Neutrophil (primary cell): Measurements from ENCODE around the gene KCTD10.

Source experiments
- H3K27ac ChIP-seq: fragments of 200-600 bp; sonication (generic); 2 replicates; pipeline ENCODE4 v1.5.1; 2016; ENCODE audit warnings: mild to moderate bottlenecking, moderate library complexity
- H3K27me3 ChIP-seq: fragments of 200-600 bp; sonication (generic); 2 replicates; pipeline ENCODE4 v1.6.0; 2016; ENCODE audit warnings: mild to moderate bottlenecking
- H3K36me3 ChIP-seq: fragments of 200-600 bp; sonication (generic); 2 replicates; pipeline ENCODE4 v1.5.1; 2017
- H3K4me1 ChIP-seq, 2 experiments: fragments of 200-600 bp in 1 of 2; sonication (generic) in 1 of 2; 1 replicate in 1 of 2; 2 replicates in 1 of 2; pipeline versions ENCODE4 v1.5.1 to v1.6.1; 2013 to 2016; ENCODE audit warnings: low read depth in 1 of 2, low read length in 1 of 2, mild to moderate bottlenecking in 1 of 2, moderate library complexity in 1 of 2; ENCODE audit not compliant: control insufficient read depth in 1 of 2, insufficient read depth in 1 of 2
- H3K4me3 ChIP-seq, 2 experiments: fragments of 200-600 bp in 1 of 2; sonication (generic) in 1 of 2; 1 replicate in 1 of 2; 2 replicates in 1 of 2; pipeline ENCODE4 v1.5.1; 2013 to 2016; ENCODE audit warnings: low read depth in 1 of 2, low read length in 1 of 2, mild to moderate bottlenecking in 1 of 2, moderate library complexity in 1 of 2
- H3K9me3 ChIP-seq: fragments of 200-600 bp; sonication (generic); 2 replicates; pipeline ENCODE4 v1.5.1; 2016
- CTCF ChIP-seq: fragments of 200-600 bp; sonication (generic); IDR thresholded peaks from 2 replicates; pipeline ENCODE4 v1.5.1; 2016; ENCODE audit warnings: antibody characterized with exemption

KCTD10 gene

DNA sequence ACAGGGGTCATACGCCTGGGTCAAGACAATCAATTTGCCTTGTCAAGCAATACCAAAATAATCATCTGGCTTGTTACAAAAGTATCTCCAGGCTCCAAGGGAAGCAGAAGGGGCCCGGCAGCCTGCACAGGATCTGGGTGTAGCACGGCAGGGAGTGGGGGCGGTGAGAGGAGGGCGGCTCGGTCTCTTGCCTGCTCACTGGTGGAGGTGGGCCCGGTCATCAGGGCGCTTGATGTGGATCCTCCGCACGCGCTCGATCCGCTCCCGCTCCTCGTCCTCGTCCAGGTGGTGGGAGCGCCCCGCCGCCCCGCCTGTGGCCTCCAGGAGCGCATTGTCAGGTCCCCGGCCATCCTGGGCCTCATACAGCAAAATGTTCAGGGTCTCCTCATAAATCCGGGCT lies 25.7 kb downstream of the KCTD10 start:
- Histone ChIP-seq H3K36me3 (peaks cover 97% of the 10 kb centered on the region), H3K4me3 (no peak overlapping the region), H3K27ac (no peak overlapping the region), H3K27me3 (no peaks in the 10 kb centered on the region), H3K4me1 (no peaks in the 10 kb centered on the region), H3K9me3 (no peaks in the 10 kb centered on the region)
- TF ChIP-seq CTCF = no peak

DNA sequence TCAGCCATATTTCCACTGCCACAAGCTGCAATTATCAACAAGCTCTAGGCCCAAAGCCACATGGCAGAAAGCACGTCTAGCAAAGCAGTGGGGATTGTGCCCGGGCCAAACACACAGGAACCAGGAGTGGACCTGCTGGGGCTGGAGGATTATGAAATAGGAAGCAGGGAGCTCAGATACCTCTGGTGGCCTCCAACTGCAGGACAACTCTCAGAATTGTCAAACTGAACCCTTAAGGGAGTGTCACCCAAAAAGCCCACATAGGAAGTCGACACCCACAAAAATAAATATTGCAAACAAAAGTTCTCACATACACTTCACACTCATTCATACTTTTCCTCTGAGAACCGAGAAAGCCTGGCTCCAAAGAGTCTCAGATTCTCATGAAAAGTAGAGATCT lies 26.1 kb downstream of the KCTD10 start:
- Histone ChIP-seq H3K27ac (no peak overlapping the region), H3K4me1 (no peaks in the 10 kb centered on the region), H3K4me3 (no peak overlapping the region), H3K27me3 (no peaks in the 10 kb centered on the region), H3K9me3 (no peaks in the 10 kb centered on the region), H3K36me3 (peaks cover 95% of the 10 kb centered on the region)
- TF ChIP-seq CTCF = no peak

GRCh38 chr12:109449845-109450532 lies 27.1 kb downstream of the KCTD10 start:
- no peak overlapping the region for H3K4me3 ChIP-seq
- H3K9me3 ChIP-seq = no peaks in the 10 kb centered on the region
- H3K36me3 ChIP-seq = peaks cover 85% of the 10 kb centered on the region
- no peak overlapping the region for H3K27ac ChIP-seq
- TF ChIP-seq CTCF = no peak
- no peaks in the 10 kb centered on the region for H3K27me3 ChIP-seq
- no peaks in the 10 kb centered on the region for H3K4me1 ChIP-seq

DNA sequence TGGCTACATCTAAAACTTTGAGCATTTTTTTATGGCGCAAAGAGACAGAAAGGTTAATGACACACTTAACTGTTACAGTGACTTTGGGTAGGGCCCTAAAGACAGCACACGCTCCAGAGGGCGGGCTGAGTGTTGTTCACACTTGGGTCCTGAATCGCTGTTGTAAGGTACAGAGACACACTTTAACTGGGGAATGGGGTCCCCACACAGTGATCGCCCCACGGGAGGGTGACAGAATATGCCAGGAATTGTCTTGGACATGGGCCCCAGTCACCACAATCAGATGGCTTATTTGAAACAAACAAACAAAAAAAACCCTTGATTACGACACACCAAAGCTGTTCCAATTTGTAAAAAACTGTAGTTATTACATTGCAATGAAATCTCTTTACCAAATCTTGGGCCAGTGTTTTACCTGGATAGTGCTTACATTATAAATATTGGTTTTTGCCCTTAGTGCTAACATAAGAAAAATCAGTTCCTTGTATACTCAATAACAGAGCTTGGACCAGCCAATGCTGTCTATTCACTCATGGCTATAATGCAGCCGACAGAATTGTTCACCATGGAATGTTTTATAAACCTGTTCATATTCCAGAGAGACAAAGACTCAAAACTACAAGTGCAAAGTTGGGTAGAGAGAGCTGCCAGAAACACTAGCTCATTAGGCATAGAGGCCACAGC lies 28.3 kb downstream of the KCTD10 start:
- H3K4me1 ChIP-seq = no peaks in the 10 kb centered on the region
- H3K4me3 ChIP-seq = no peak overlapping the region
- no peaks in the 10 kb centered on the region for H3K27me3 ChIP-seq
- no peaks in the 10 kb centered on the region for H3K9me3 ChIP-seq
- peaks cover 74% of the 10 kb centered on the region for H3K36me3 ChIP-seq
- TF ChIP-seq CTCF = no peak
- no peak overlapping the region for H3K27ac ChIP-seq

GRCh38 chr12:109448272-109448671 lies 28.8 kb downstream of the KCTD10 start:
- Histone ChIP-seq H3K4me3 (no peak overlapping the region), H3K36me3 (peaks cover 68% of the 10 kb centered on the region), H3K9me3 (no peaks in the 10 kb centered on the region)

More at GRCh38 chr12:109448272-109448671, 28.8 kb downstream of the KCTD10 start:
- Histone ChIP-seq H3K27ac (no peak overlapping the region), H3K27me3 (no peaks in the 10 kb centered on the region), H3K4me1 (no peaks in the 10 kb centered on the region)
- TF ChIP-seq CTCF = no peak
